Activated CD8-positive, alpha-beta T cell treated with anti-CD3 and anti-CD28 coated beads for 36 hours (primary cell): Measurements from ENCODE around the gene DENND5B. TPM values are rescaled to one million over a fixed set of nuclear protein-coding genes. Genes with fewer than 3 reads are reported as not detected.

ENCODE experiments used
- total RNA-seq, 2 experiments: library from RNA; stranded (reverse); gene quantifications; one replicate each; pipeline ENCODE4 v1.2.3, GENCODE V29; 2021

Gene DENND5B
- total RNA-seq, 2 experiments from 2014 or later = 0.31 to 0.43 TPM

Other genes with a start within 250 kb of the DENND5B start
- 1 to 10 TPM in 1 of 2 experiments, under 1 TPM in 1; 0.99 to 1.1 TPM for gene ETFBKMT, start 68.6 kb upstream of the DENND5B start, total RNA-seq
- 1 to 10 TPM; 3.5 to 4.1 TPM for gene AMN1, start 137.9 kb upstream of the DENND5B start, total RNA-seq